Measurements from ENCODE around the gene CERS2.

The CERS2 gene

DNA sequence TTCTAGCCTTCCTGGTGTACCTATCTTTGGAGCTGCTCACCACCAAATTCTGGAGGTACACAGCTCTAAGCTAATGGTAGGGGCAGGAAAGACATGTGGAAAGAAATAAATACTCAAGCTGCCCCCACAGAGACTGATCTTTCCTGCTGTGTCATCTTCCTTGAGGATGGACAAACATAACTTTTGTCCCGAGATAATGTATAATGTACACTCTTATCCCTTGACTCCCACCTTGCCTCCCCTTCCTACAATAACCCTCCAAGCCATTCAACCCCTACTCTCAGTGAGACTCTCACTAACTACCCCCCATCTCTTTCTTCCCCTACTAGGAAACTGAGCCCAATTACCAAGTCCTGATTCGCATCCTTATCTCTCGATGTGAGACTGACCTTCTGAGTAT lies 19.6 kb upstream of the CERS2 start:
- Histone ChIP-seq H3K36me3 (ENCODE audit: low read length) (no peaks in the 10 kb centered on the region), H3K9me2 (replicated peaks; ENCODE audit: insufficient read depth, low read length) (no peaks in the 10 kb centered on the region), H3K9ac (ENCODE audit: low read length) (no peak overlapping the region), H3F3A (ENCODE audit: insufficient read depth) (no peaks in the 10 kb centered on the region), H3K4me3 (ENCODE audit: insufficient read depth, low read length, poor library complexity, severe bottlenecking) (no peak overlapping the region), H3K79me2 (ENCODE audit: insufficient read depth, low read length) (no peaks in the 10 kb centered on the region), H3K4me2 (ENCODE audit: low read depth, low read length, poor library complexity, severe bottlenecking) (no peak overlapping the region), H3K27me3 (ENCODE audit: low read length) (no peaks in the 10 kb centered on the region), H3K9me3 (ENCODE audit: insufficient read depth, low read length) (no peaks in the 10 kb centered on the region), H3K27ac (ENCODE audit: low read depth, low read length) (no peak overlapping the region), H2AFZ (ENCODE audit: low read depth, low read length, severe bottlenecking) (no peak overlapping the region), H4K20me1 (ENCODE audit: low read depth, low read length) (no peaks in the 10 kb centered on the region)
- TF ChIP-seq, protein P1, sequence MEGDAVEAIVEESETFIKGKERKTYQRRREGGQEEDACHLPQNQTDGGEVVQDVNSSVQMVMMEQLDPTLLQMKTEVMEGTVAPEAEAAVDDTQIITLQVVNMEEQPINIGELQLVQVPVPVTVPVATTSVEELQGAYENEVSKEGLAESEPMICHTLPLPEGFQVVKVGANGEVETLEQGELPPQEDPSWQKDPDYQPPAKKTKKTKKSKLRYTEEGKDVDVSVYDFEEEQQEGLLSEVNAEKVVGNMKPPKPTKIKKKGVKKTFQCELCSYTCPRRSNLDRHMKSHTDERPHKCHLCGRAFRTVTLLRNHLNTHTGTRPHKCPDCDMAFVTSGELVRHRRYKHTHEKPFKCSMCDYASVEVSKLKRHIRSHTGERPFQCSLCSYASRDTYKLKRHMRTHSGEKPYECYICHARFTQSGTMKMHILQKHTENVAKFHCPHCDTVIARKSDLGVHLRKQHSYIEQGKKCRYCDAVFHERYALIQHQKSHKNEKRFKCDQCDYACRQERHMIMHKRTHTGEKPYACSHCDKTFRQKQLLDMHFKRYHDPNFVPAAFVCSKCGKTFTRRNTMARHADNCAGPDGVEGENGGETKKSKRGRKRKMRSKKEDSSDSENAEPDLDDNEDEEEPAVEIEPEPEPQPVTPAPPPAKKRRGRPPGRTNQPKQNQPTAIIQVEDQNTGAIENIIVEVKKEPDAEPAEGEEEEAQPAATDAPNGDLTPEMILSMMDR (IDR thresholded peaks at IDR 0.05; ENCODE audit: insufficient read depth, low read length, poor library complexity, severe bottlenecking), result no peak
- TF ChIP-seq EZH2phosphoT487 (conservative IDR thresholded peaks at IDR 0.05; ENCODE audit: low read length), result no peak

DNA sequence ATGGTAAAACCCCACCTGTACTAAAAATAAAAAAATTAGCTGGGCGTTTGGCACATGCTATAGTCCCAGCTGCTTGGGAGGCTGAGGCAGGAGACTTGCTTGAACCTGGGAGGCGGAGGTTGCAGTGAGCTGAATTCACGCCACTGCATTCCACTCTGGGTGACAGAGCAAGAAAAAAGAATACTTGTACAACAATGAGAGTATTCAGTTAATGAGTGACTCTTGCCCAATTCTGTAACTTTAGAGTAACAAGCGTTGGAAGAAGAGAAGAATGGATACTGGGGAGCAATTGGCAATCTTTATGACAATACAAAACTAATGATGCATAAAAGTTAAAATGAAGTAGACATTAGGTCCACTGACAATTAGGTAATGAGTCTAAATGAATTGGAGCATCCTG lies 18.0 kb upstream of the CERS2 start:
- Histone ChIP-seq H3K9me3 (ENCODE audit: insufficient read depth, low read length) (no peaks in the 10 kb centered on the region), H2AFZ (ENCODE audit: low read depth, low read length, severe bottlenecking) (no peak overlapping the region), H3K27me3 (ENCODE audit: low read length) (no peaks in the 10 kb centered on the region), H4K20me1 (ENCODE audit: low read depth, low read length) (no peaks in the 10 kb centered on the region), H3K36me3 (ENCODE audit: low read length) (no peaks in the 10 kb centered on the region), H3K9me2 (replicated peaks; ENCODE audit: insufficient read depth, low read length) (no peaks in the 10 kb centered on the region), H3K4me2 (ENCODE audit: low read depth, low read length, poor library complexity, severe bottlenecking) (no peak overlapping the region), H3K79me2 (ENCODE audit: insufficient read depth, low read length) (no peaks in the 10 kb centered on the region), H3K4me3 (ENCODE audit: insufficient read depth, low read length, poor library complexity, severe bottlenecking) (no peak overlapping the region), H3K9ac (ENCODE audit: low read length) (no peak overlapping the region), H3F3A (ENCODE audit: insufficient read depth) (no peaks in the 10 kb centered on the region), H3K27ac (ENCODE audit: low read depth, low read length) (no peak overlapping the region)
- TF ChIP-seq, protein P1 (IDR thresholded peaks at IDR 0.05; ENCODE audit: insufficient read depth, low read length, poor library complexity, severe bottlenecking), result no peak
- no peak for TF ChIP-seq EZH2phosphoT487 (conservative IDR thresholded peaks at IDR 0.05; ENCODE audit: low read length)

DNA sequence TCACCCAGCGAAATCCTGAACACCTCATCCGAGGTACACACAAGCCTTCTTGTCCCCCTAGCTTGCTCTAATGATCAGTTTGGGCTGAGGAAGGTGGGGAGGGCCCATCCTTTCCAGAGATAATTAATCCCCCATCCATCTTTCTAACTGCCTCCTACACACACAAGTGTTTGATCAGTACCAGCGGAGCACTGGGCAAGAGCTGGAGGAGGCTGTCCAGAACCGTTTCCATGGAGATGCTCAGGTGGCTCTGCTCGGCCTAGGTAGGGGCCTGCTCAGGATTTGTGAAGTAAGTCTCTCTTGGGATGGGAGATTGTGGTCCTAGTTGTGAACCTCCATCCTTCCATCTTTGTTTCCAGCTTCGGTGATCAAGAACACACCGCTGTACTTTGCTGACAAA lies 13.3 kb upstream of the CERS2 start:
- no peak for TF ChIP-seq EZH2phosphoT487 (conservative IDR thresholded peaks at IDR 0.05; ENCODE audit: low read length)
- TF ChIP-seq, protein P1 (IDR thresholded peaks at IDR 0.05; ENCODE audit: insufficient read depth, low read length, poor library complexity, severe bottlenecking), result no peak
- no peaks in the 10 kb centered on the region for H3F3A ChIP-seq (ENCODE audit: insufficient read depth)
- H3K9me2 ChIP-seq (replicated peaks; ENCODE audit: insufficient read depth, low read length), result no peaks in the 10 kb centered on the region
- no peak overlapping the region for H3K9ac ChIP-seq (ENCODE audit: low read length)
- no peak overlapping the region for H2AFZ ChIP-seq (ENCODE audit: low read depth, low read length, severe bottlenecking)
- no peaks in the 10 kb centered on the region for H3K36me3 ChIP-seq (ENCODE audit: low read length)
- no peaks in the 10 kb centered on the region for H3K9me3 ChIP-seq (ENCODE audit: insufficient read depth, low read length)
- no peaks in the 10 kb centered on the region for H3K27me3 ChIP-seq (ENCODE audit: low read length)
- H3K4me2 ChIP-seq (ENCODE audit: low read depth, low read length, poor library complexity, severe bottlenecking), result no peak overlapping the region
- no peaks in the 10 kb centered on the region for H3K79me2 ChIP-seq (ENCODE audit: insufficient read depth, low read length)
- H3K4me3 ChIP-seq (ENCODE audit: insufficient read depth, low read length, poor library complexity, severe bottlenecking), result no peak overlapping the region
- no peak overlapping the region for H3K27ac ChIP-seq (ENCODE audit: low read depth, low read length)
- no peaks in the 10 kb centered on the region for H4K20me1 ChIP-seq (ENCODE audit: low read depth, low read length)
